T-helper 1 cell (primary cell): ENCODE data around the gene PITHD1.
"Not testable (repeated sequence)": the region's sequence is repeated elsewhere in the genome, so short reads cannot be mapped to it uniquely, and the experiment has no call there.

ENCODE experiments used
- DNase-seq, 5 donors: peaks; one replicate each; pipeline ENCODE4 v3.0.0-alpha.2; 2012 to 2020

PITHD1 gene

DNA sequence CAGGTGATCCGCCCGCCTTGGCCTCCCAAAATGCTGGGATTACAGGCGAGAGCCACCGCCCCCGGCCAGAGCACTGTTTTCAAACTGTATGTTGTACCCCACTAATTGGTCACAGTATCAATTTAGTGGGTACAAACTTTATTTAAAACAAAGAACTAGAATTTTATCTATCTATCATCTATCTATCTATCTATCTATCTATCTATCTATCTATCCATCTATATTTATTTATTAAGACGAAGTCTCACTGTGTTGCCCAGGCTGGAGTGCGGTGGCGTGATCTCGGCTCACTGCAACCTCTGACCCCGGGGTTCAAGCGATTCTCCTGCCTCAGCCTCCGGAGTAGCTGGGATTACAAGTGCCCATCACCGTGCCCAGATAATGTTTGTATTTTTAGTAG lies 48.4 kb downstream of the PITHD1 start:
- not testable (repeated sequence) for DNase-seq

DNA sequence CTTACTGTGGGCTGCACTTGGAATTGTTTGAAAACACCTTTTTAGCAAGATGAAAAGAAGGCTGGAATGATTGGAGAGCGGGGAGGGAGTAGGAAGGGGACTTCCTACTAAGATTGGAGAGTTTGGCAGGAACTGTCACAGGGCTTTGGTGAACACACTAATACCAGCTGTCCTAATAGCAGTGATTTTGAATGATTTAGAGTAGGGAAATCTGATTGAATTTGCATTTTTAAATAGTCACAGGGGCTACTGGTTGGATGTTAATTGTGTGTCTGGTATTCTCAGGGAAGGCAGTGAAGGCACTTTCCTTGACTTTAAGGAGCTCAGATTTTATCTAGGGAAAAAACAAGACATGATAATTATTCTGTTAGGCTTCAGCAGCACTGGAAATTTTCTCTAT lies 49.5 kb downstream of the PITHD1 start:
- DNase-seq: no peak

DNA sequence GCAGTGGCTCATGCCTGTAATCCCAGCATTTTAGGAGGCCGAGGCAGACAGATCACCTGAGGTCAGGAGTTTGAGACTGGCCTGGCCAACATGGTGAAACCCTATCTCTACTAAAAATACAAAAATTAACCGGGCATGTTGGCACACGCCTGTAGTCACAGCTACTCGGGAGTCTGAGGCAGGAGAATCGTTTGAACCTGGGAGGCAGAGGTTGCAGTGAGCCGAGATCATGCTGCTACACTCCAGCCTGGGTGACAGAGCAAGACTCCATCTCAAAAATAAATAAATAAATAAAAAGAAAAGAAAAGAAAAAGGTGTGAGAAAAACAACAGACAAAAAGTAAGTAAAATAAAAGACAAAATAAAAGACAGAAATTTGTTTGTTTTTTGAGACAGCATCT lies 55.9 kb downstream of the PITHD1 start:
- DNase-seq: not testable (repeated sequence)

DNA sequence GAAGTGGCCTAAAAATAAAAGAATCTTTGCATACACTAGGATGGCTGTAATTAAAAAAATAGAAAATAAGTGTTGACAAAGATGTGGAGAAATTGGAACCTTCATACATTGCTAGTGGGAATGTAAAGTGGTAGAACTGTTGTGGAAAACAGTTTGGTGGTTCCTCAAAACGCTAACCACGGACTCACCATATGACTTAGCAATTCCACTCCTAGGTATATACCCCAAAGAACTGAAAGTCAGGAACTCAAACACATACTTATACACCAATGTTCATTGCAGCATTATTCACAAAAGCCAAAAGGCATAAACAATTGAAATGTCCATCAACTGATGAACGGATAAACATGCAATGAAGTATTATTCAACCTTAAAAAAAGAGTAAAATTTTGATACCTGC lies 57.8 kb downstream of the PITHD1 start:
- DNase-seq: no peak
